ENCODE measurements around the gene KDM1B.

GRCh38 chr6:18155150-18155863 lies at the start of gene KDM1B:
- TF ChIP-seq SP2 (IDR thresholded peaks at IDR 0.05; ENCODE audit: extremely low read depth, low read depth, low read length, poor library complexity, severe bottlenecking) (no peak), ZNF830 (CRISPR knock-in tag; IDR thresholded peaks at IDR 0.05) (no peak), ZNF263 (CRISPR knock-in tag; IDR thresholded peaks at IDR 0.05; ENCODE audit: borderline replicate concordance) (no peak), USF2 (CRISPR knock-in tag; IDR thresholded peaks at IDR 0.05) (no peak), NKRF (IDR thresholded peaks at IDR 0.05; ENCODE audit: borderline replicate concordance) (no peak), E2F6 (IDR thresholded peaks at IDR 0.05; ENCODE audit: borderline replicate concordance in 1 of 2, extremely low read depth in 1 of 2, insufficient read depth in 1 of 2, insufficient read length in 1 of 2, low read depth in 1 of 2, low read length in 1 of 2, poor library complexity in 1 of 2, severe bottlenecking in 1 of 2) (peak in 1 of 2 experiments; percentile 67), DLX4 (CRISPR knock-in tag; IDR thresholded peaks at IDR 0.05) (no peak), NFATC3 (IDR thresholded peaks at IDR 0.05) (no peak), SIN3A (IDR thresholded peaks at IDR 0.05; ENCODE audit: borderline replicate concordance in 2 of 2, control insufficient read depth in 1 of 2, low read depth in 2 of 2, low read length in 2 of 2) (no peak), EP300 (IDR thresholded peaks at IDR 0.05; ENCODE audit: low read length) (no peak), POLR2A (conservative IDR thresholded peaks at IDR 0.05) (no peak; the same call in 1 of the 2 replicates), ZNF347 (CRISPR knock-in tag; IDR thresholded peaks at IDR 0.05; ENCODE audit: low read depth) (no peak), CTCF (IDR thresholded peaks at IDR 0.05 in 2 of 3, conservative IDR thresholded peaks at IDR 0.05 in 1 of 3; ENCODE audit: insufficient read depth in 2 of 3, low read depth in 1 of 3, low read length in 3 of 3) (no peak)

Data from K562 (cell line).